ENCODE data around the gene STARD4.

STARD4 gene

DNA sequence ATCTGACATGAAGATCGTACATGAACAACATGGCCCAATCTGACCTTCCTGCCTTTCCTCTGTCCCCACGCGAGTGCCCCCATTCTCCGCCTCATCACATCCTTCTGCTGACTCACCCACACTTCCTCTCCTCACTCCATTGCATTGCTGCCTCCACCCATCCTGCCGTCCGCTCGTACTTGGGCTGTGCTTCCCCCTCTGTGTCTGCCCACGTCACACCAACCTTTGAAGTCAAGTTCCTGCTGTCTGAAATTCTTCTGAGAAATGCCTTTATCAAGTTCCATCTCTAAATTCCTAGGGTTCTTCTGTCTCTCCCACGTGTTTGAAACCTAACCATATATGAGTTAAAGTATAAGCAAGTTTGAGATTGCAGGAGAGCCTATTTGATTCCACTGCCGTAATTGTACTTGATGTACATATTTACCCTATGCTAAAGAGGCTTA lies 18.0 kb upstream of the STARD4 start:
- H3K4me3 ChIP-seq (replicated peaks in 1 of 2; ENCODE audit: low read depth in 2 of 2, low read length in 2 of 2): no peak overlapping the region
- peak; percentile 88 to 94 for DNase-seq (ENCODE audit: low read depth in 2 of 2)
- TF ChIP-seq, protein P1, sequence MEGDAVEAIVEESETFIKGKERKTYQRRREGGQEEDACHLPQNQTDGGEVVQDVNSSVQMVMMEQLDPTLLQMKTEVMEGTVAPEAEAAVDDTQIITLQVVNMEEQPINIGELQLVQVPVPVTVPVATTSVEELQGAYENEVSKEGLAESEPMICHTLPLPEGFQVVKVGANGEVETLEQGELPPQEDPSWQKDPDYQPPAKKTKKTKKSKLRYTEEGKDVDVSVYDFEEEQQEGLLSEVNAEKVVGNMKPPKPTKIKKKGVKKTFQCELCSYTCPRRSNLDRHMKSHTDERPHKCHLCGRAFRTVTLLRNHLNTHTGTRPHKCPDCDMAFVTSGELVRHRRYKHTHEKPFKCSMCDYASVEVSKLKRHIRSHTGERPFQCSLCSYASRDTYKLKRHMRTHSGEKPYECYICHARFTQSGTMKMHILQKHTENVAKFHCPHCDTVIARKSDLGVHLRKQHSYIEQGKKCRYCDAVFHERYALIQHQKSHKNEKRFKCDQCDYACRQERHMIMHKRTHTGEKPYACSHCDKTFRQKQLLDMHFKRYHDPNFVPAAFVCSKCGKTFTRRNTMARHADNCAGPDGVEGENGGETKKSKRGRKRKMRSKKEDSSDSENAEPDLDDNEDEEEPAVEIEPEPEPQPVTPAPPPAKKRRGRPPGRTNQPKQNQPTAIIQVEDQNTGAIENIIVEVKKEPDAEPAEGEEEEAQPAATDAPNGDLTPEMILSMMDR (IDR thresholded peaks at IDR 0.05; ENCODE audit: low read depth, low read length): no peak

DNA sequence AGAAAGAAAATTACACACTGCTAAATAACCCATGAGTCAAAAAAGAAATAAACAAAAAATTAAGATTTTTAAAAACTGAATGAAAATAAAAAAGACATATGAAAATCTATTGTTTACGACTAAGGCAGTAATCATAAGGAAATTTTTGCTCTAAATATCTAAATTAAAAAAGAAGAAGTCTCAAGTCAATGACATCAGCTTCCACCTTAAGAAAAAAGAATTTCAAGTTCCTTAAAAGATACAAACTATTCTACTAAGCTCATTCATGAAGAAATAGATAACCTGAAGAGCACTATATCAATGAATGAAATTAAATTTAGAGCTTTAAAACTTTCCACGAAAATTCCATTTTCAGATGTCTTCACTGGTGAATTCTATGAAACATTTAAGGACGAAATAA lies 15.7 kb upstream of the STARD4 start:
- no peak for DNase-seq (ENCODE audit: low read depth in 2 of 2)
- H3K4me3 ChIP-seq (replicated peaks in 1 of 2; ENCODE audit: low read depth in 2 of 2, low read length in 2 of 2): no peak overlapping the region
- TF ChIP-seq, protein P1 (IDR thresholded peaks at IDR 0.05; ENCODE audit: low read depth, low read length): no peak

DNA sequence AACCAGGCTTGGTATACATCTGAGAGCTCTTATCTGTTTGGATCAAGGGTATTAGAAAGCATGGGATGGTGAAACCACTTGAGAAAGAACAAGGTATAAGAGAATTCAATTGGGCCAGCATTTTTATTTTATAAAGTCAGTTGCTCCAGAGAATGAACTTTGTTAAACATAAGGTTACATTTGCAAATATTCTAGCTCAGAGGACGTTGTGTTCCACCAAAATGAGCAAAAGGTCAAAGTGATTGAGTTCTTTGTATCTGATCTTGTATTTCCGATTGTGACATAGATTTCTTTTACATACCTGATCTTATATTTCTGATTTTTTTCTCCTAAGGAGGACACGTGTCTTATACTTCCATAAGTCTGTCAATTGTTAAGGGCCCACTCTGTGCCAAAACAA lies 8.6 kb upstream of the STARD4 start:
- TF ChIP-seq, protein P1 (IDR thresholded peaks at IDR 0.05; ENCODE audit: low read depth, low read length): no peak
- no peak overlapping the region for H3K4me3 ChIP-seq (replicated peaks in 1 of 2; ENCODE audit: low read depth in 2 of 2, low read length in 2 of 2)
- DNase-seq (ENCODE audit: low read depth in 2 of 2): no peak

DNA sequence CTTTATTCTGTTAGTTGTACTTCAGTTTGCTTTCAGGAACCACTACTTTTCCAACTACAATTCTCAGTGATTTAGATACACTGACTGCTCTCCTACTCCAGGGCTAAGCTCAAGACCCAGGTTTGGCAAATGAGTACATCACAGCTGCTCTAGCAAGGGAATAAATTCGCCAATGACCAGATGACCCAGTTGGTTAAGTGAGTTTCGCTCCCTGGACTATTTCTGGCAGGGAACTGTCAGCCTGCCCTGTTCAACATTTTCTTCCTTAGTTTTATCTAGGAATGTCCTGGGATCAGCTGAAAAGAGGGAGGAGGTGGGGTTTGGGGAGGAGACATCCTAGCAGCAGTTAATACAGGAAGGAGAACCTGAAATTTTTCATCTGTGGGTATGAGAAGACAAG lies 6.4 kb upstream of the STARD4 start:
- TF ChIP-seq, protein P1 (IDR thresholded peaks at IDR 0.05; ENCODE audit: low read depth, low read length): no peak
- DNase-seq (ENCODE audit: low read depth in 2 of 2): peak in 1 of 2 donors; percentile 34
- no peak overlapping the region for H3K4me3 ChIP-seq (replicated peaks in 1 of 2; ENCODE audit: low read depth in 2 of 2, low read length in 2 of 2)

DNA sequence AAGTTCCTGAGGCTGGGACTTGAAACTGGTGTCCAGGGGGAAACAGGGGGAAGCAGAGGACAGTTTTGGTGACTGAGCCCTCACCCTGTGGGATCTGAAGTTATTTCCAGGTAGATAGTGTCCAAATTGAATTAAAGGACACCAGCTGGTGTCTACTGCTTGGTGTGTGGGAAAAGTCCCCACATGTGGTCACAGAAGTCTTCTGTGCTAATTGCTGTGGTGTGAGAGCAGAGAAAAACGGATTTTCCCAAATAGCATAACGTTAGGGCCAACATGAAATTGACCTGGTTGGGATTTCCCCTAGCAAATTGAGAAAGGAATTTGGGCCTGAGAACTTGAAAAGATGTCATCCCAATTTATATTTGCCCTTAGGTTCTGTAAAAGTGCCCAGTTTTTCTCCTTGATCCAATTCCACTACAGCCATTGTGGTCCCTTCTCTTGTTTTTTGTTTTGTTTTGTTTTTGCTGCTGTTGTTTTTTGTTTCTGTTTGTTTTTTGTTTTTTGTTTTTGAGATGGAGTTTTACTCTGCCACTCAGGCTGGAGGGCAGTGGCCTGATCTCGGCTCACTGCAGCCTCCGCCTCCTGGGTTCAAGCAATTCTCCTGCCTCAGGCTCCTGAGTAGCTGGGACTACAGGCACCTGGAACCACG lies 5.6 kb upstream of the STARD4 start:
- H3K4me3 ChIP-seq (replicated peaks in 1 of 2; ENCODE audit: low read depth in 2 of 2, low read length in 2 of 2): no peak overlapping the region
- TF ChIP-seq, protein P1 (IDR thresholded peaks at IDR 0.05; ENCODE audit: low read depth, low read length): no peak
- no peak for DNase-seq (ENCODE audit: low read depth in 2 of 2)

DNA sequence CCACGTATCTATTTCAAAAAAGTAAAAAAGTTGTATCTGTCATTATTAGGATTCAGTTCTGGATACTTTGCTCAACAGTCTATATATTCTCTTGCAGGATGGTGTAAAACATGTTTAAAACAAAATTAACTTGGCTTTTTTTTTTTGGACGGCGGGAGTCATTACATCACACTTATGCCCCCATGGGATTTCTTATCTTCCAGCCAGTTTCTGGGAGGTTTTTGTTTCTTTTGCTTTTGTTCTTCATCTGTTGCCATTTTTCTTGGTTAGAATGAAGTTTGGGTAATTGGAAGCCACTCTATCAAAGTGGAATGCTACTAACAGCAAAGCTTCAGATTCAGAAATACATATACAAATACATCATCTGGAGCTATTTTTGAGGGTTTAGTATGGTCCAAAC lies 1.8 kb upstream of the STARD4 start:
- no peak overlapping the region for H3K4me3 ChIP-seq (replicated peaks in 1 of 2; ENCODE audit: low read depth in 2 of 2, low read length in 2 of 2)
- peak; percentile 42 to 65 for DNase-seq (ENCODE audit: low read depth in 2 of 2)
- TF ChIP-seq, protein P1 (IDR thresholded peaks at IDR 0.05; ENCODE audit: low read depth, low read length): no peak

DNA sequence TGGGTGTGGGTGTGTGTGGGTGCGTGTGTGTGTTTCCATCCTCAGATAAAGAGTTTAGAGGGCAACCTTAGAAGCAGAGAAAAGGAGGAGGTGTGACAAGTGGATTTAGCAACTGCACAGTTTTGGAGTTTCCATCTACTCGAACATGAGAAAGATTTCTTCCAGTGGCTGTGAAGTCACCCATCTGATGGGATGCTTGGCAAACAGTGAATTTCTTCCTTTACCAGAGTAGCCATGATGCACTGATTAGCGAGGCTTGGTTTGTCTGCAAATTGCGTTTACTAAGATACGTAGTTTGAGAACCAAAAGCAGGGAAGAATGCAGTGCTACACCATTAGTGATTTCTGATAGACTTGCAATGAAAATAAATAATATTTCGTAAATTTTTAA lies 791 bp upstream of the STARD4 start:
- no peak for DNase-seq (ENCODE audit: low read depth in 2 of 2)
- TF ChIP-seq, protein P1 (IDR thresholded peaks at IDR 0.05; ENCODE audit: low read depth, low read length): no peak
- H3K4me3 ChIP-seq (replicated peaks in 1 of 2; ENCODE audit: low read depth in 2 of 2, low read length in 2 of 2): peak overlapping the region; percentile 94 to 95

All from cardiac fibroblast (primary cell).